ENCODE results near the gene CCSAP.
"Not testable (repeated sequence)": the region's sequence is repeated elsewhere in the genome, so short reads cannot be mapped to it uniquely, and the experiment has no call there.

The CCSAP gene

DNA sequence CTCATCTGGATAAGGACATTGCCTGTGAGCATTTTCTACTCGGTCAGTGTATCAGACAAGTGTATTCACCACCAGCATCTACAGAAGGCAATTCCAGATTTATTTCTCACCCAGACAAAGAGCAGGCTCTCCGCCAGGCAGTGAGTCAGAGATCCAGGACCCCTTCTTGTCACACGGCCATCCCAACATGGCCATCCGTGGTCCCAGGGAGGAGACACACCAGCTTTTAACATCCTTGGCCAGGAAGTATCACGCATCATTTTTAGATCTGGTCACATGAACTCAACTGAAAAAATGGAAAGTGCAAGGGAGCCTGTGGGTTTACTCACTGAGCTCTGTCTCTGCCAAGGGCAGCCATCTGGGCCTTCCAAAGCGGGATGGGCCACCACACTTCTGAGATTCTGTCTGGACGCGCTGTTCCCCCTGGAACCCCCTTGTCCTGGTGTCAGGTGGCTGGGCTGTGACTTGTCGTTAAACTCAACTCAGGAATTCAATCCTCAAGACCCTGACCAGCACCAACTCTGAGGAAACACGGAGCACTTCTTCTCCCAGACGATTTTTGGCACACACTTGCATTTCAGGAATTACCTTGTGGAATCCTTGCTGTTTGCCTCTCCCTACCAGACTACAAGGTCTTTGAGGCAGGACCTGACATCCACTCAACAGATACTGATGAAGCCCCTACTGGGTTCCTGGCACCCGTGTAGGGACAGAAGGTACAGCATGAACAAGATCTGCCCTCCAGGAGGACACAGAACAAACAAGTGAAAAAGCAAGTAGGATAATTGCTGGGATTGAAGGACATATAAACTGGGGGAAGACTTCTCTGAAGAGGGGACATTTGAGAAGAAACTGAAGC is 21.6 kb upstream of the CCSAP start:
- no peak for DNase-seq

DNA sequence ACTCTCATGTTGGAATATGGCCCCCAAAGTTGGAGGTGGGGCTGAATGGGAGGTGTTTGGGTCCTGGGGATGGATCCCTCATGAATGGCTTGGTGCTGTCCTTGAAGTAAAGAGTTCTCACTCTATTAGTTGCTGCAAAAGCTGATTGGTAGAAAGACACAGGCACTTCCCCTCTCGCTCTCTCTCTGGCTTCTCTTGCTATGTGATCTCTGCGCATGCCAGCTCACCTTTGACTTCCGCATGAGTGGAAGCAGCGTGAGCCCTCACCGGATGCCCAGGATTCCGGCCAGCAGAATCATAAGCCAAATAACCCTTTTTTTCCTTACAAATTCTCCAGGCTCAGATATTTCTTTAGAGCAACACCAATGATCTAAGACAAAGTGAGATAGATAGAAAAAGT is 20.9 kb upstream of the CCSAP start:
- DNase-seq = no peak

DNA sequence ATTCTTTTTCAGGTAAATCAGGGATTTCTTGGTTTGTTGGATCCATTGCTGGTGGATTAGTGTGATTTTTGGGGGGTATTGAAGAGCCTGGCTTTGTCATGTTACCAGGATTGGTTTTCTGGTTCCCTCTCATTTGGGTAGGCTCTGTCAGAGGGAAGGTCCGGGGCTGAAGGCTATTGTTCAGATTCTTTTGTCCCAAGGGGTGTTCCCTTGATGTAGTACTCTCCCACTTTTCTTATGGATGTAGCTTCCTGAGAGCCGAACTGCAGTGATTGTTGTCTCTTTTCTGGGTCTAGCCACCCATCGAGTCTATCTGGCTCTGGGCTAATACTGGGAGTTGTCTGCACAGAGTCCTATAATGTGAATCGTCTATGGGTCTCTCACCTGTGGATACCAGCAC is 17.6 kb upstream of the CCSAP start:
- no peak for DNase-seq

- no peak for DNase-seq
Measured at GRCh38 chr1:229355661-229356060, 12.8 kb upstream of the CCSAP start.

DNA sequence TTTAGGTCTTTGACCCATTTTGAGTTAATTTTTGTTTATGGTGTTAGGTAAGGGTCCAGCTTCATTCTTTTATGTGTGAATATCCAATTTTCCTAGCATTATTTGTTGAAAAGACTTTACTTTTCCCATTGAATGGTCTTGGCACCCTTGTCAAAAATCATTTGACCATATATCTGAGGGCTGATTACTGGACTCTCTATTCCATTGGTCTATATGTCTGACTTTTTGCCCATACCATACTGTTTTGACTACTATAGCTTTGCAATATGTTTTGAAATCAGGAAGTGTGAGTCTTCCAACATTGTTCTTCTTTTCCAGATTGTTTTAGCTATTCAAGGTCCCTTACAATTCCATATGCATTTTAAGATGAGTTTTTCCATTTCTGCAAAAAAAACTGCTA is 11.4 kb upstream of the CCSAP start:
- no peak for DNase-seq

GRCh38 chr1:229352975-229353374 is 10.1 kb upstream of the CCSAP start:
- DNase-seq = no peak

GRCh38 chr1:229349463-229350385 is 6.9 kb upstream of the CCSAP start:
- no peak for DNase-seq

DNA sequence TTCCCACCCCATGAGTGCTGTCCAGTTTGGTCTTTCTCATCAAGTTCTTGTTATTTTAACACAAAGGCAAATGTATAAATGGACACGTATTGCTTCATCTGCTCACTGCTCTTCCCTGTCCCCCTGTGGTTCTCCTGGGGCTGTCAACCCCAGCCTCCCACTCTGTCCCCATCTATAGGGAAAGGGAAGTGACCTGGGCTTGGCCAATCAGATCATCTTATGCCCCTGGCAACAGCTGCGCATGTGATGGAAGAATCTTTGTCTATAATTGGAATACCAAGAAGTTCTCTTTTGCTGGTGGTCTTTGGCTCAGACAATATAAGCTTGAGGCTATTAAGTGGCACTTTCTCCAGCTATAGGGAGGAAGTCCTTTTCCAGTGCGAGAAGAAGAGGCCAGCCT is 4.7 kb upstream of the CCSAP start:
- no peak for DNase-seq

GRCh38 chr1:229344937-229345684 is 2.3 kb upstream of the CCSAP start:
- no peak for DNase-seq

GRCh38 chr1:229344139-229344538 is 1.3 kb upstream of the CCSAP start:
- peak in 1 of 2 donors; percentile 19 for DNase-seq

DNA sequence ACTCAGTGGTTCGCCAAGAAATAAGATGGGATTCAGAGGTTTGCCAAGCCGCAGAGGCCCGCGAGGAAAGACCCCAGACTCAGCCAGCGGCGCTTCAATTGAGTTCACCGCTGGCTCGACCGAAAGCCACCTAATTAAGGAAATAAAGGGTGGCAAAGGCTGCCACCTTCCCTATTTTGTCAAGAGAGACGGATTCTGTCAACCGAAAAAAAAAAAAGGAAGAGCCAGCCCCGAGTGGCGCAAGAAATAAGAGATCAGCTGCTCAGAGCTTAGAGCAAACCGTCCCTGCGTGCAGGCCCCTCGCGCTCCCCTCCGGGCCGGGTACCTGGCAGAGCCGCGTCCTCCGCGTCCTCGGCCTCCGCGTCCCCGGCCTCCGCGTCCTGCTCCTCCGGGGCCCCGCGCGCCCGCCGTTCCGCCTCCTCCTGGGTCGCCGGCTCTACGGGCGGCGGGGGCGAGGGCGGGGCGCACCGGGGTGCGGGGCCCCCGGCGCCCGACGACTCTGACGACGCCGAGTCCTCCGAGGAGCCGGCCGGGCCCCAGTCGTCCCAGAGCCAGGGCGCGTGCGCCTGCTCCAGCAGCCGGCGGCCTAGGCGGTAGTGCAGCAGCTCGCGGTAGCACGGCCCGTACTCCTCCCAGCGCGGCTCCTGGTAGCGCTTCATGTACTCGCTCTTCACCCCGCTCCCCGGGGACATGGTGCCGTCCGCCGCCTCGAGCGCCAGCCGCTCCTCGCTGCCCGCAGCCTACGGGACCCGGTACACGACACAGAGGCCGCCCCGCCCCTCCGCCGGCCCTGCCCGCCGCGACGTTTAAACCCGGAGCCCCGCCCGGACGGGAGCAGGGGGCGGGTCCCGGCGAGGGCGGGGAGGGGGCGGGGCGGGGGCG is 832 bp downstream of the CCSAP start:
- peak; percentile 80 to 81 for DNase-seq

GRCh38 chr1:229340496-229340895 is 2.4 kb downstream of the CCSAP start:
- no peak for DNase-seq

DNA sequence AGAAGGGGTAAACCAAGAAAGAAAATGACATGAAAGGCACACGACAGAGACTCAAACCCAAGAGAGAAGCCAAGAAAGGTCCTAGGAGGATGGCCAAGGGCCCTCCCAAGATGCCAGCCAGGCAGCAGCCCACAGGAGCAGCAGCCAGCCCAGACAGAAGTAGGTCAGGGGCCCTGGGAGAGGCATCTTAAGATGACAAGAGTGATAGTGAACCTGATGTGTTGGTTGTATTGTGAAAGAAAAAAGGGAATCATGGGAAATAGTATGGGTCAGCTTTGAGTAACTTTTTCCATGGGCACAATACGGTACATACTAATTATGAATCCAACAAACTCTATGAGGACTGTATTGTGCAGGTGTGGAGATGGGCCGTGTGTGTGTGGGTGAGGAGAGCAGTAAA is 3.3 kb downstream of the CCSAP start:
- DNase-seq = peak in 1 of 2 donors; percentile 28

GRCh38 chr1:229339086-229339485 is 3.8 kb downstream of the CCSAP start:
- no peak for DNase-seq

GRCh38 chr1:229336345-229336744 is 6.5 kb downstream of the CCSAP start:
- no peak for DNase-seq

- DNase-seq = no peak
Measured at GRCh38 chr1:229334716-229335115, 8.1 kb downstream of the CCSAP start.

DNA sequence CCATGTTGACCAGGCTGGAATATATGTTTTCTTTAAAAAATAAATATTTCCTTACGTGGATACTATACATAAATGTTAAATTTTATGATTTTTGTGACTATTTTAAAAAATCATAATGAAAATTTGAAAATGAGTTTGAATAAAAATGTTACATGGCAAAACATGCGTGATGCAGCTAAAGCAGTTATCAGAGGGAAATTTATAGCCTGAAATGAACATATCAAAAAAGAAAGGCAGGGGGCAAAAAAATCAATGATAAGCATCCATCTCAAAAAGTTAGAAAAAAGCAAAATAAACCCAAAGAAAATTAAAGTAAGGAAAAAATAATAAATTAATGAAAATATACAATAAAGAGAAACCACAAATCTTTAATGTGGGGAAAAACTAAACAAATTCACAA is 8.6 kb downstream of the CCSAP start:
- no peak for DNase-seq

GRCh38 chr1:229328598-229329362 is 14.1 kb downstream of the CCSAP start:
- no peak for DNase-seq

DNA sequence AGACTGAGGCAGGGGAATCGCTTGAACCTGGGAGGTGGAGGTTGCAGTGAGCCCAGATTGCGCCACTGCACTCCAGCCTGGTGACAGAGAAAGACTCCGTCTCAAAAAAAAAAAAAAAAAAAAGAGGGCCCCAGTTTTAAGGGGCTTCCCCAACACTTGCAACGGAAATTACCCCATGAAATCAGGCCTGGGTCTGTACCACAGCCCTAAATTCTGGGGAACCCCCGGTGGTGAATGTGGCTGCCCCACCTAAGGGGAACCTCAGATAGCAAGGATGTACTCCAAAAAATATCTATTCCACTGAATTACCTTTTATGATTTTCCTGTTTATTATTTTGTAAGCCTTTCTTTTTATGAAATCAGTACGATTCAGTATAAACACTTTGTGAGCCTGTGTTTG is 15.1 kb downstream of the CCSAP start:
- not testable (repeated sequence) for DNase-seq

DNA sequence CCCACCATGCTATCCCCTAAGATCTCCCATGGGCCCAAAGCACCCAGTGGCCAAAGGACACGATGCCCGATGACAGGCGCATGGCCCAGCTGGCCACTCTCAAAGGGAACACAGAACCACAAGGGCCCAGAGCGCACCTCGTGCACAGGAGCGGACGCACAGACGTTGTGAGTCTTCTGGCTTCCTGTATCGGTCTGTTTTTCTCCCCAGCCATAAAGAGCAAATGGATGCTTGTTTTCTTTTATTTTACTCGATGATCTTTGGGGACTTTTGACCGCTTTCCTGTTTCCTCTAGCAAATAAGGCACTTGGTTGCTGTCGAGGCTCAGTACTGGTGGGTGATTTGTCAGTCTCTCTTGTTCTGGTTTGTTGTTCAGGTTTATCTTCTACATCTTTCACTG is 16.2 kb downstream of the CCSAP start:
- DNase-seq = no peak

GRCh38 chr1:229325853-229326487 is 16.9 kb downstream of the CCSAP start:
- no peak for DNase-seq
